ENCODE results near the gene NFKBIL1.

The NFKBIL1 gene

GRCh38 chr6:31569861-31570536, 22.6 kb downstream of the NFKBIL1 start:
- H3K4me3 ChIP-seq (ENCODE audit: low read depth, low read length) = no peak overlapping the region

GRCh38 chr6:31572041-31572911, 24.9 kb downstream of the NFKBIL1 start, which contains the start of gene LTA:
Gene LTA (plus strand): TSS chr6:31572289. CDS start chr6:31572743, 454 bp downstream.
- no peak within 1 kb of the TSS for H3K4me3 ChIP-seq (ENCODE audit: low read depth, low read length)
- POLR2A ChIA-PET = no interaction called here

More at GRCh38 chr6:31569861-31570536, 22.6 kb downstream of the NFKBIL1 start:
- CTCF ChIA-PET = interaction anchor here (1.5 to 38.4 kb wide), 2 partner anchors 18 to 24 kb away, joined by 3 to 1569 read pairs; partner anchors contain the start of genes ATP6V1G2, LST1, LTB and NCR3
- POLR2A ChIA-PET = no interaction called here
- no peak for DNase-seq (ENCODE audit: low read depth, low spot score)
- TF ChIP-seq CTCF (IDR thresholded peaks at IDR 0.05; ENCODE audit: insufficient read depth, low read length, missing control alignments) = no peak

GRCh38 chr6:31573239-31574105, 26.1 kb downstream of the NFKBIL1 start:
- POLR2A ChIA-PET = no interaction called here
- CTCF ChIA-PET = interaction anchor here (0.5 to 31.3 kb wide), 7 partner anchors 9 to 1193 kb away, joined by 3 to 1569 read pairs (median 11); partner anchors contain the start of genes ATP6V1G2, DDX39B, LST1 and LTA
- no peak for TF ChIP-seq CTCF (IDR thresholded peaks at IDR 0.05; ENCODE audit: insufficient read depth, low read length, missing control alignments)
- no peak overlapping the region for H3K4me3 ChIP-seq (ENCODE audit: low read depth, low read length)
- DNase-seq (ENCODE audit: low read depth, low spot score) = no peak

More at GRCh38 chr6:31572041-31572911, 24.9 kb downstream of the NFKBIL1 start, which contains the start of gene LTA:
- no peak for TF ChIP-seq CTCF (IDR thresholded peaks at IDR 0.05; ENCODE audit: insufficient read depth, low read length, missing control alignments)
- CTCF ChIA-PET = interaction anchor here (2.3 to 38.4 kb wide), 4 partner anchors 10 to 25 kb away, joined by 7 to 1569 read pairs (median 1014); partner anchors contain the start of genes ATP6V1G2, DDX39B, LST1 and LTA
- no peak for DNase-seq (ENCODE audit: low read depth, low spot score)

- POLR2A ChIA-PET = interaction anchor here (0.6 kb wide), 1 partner anchor 77 kb away, joined by 3 read pairs; no protein-coding TSS in a partner anchor
- DNase-seq (ENCODE audit: low read depth, low spot score) = no peak
- no peak for TF ChIP-seq CTCF (IDR thresholded peaks at IDR 0.05; ENCODE audit: insufficient read depth, low read length, missing control alignments)
- CTCF ChIA-PET = interaction anchor here (0.8 to 31.3 kb wide), 7 partner anchors 8 to 43 kb away, joined by 3 to 1569 read pairs (median 11); partner anchors contain the start of genes ATP6V1G2, DDX39B, LST1 and LTA
- H3K4me3 ChIP-seq (ENCODE audit: low read depth, low read length) = no peak overlapping the region
Observed at GRCh38 chr6:31574106-31575061, 27.0 kb downstream of the NFKBIL1 start.

GRCh38 chr6:31575335-31575901, 28.0 kb downstream of the NFKBIL1 start, which contains the start of gene TNF:
Gene TNF (plus strand): TSS chr6:31575565. CDS start chr6:31575742, 177 bp downstream.
- DNase-seq (ENCODE audit: low read depth, low spot score) = no peak
- ChIA-PET POLR2A (interaction anchor here (0.6 kb wide), 1 partner anchor 76 kb away, joined by 3 read pairs; no protein-coding TSS in a partner anchor), CTCF (interaction anchor here (2.3 to 31.3 kb wide), 5 partner anchors 9 to 23 kb away, joined by 7 to 1569 read pairs (median 15); partner anchors contain the start of genes ATP6V1G2, DDX39B, LST1 and LTA)
- no peak within 1 kb of the TSS for H3K4me3 ChIP-seq (ENCODE audit: low read depth, low read length)
- TF ChIP-seq CTCF (IDR thresholded peaks at IDR 0.05; ENCODE audit: insufficient read depth, low read length, missing control alignments) = no peak

Measured in AG04449 (cell line).